ENCODE results near the gene AP1S1.

DNA sequence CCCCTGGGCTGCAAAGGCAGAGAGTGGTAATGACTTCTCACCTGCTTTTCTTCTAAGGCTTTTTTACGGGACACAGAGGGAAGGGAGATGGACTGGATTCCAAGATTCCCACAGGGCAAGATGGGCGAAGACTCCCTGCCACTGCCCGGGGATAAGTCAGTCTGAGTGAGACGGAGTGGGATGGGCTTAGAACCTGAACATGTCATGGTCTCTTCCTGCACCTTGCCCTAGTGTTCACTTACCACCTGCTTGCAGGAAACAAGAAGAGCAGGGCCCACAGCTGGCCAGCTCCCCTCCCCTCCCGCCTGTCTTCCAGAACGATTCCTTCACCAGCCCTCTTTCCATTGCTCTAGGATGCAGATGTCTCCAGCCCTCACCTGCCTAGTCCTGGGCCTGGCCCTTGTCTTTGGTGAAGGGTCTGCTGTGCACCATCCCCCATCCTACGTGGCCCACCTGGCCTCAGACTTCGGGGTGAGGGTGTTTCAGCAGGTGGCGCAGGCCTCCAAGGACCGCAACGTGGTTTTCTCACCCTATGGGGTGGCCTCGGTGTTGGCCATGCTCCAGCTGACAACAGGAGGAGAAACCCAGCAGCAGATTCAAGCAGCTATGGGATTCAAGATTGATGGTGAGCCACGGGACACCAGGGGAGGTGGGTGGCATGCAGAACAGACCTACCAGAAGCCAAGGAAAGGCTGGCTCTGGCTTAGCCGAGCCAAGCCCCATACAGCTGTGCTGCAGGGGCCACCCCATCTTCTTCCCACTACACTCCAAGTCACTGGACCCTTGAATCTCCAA is 26.0 kb upstream of the AP1S1 start:
- no peak for TF ChIP-seq EZH2phosphoT487 (IDR thresholded peaks at IDR 0.05; ENCODE audit: insufficient read depth, low read depth)
- TF ChIP-seq EZH2 (IDR thresholded peaks at IDR 0.05; ENCODE audit: insufficient read depth, poor library complexity, severe bottlenecking), result no peak

All from GM23248 (cell line).